ENCODE results near the gene MOXD1.

DNA sequence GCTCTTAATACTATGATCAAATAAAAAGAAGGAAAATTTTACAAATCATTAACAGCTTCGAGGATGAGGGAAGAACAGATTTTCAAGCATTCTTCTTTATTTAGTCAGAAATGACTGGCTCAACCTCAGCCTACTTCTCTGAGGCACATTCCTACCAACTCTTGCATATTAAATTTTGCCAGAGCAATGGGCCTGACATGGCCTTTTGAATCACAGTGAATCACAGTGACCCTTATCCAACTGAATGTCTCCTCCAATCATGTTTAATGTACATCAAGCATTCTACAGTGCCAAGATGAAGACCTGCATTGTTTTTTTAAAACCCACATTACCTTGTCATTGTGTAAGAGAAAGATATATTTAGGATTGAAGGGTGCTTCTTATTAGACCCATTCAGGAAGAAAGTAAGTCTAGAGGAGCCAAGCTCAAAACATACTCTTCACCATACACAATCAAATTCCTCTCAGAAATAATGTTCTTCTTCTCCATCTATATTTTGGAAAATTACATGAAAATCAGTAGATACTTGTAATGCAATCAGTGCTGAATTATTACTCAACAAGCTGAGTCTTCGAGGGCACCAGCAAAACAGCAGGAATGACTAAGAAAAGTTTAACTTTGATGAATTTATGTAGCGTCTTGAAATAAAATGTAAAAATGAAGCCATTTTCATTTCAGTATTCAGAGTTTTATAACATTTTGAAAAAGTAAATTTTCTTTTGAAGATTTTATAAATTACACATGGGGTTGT is 44.1 kb upstream of the MOXD1 start:
- TF ChIP-seq CTCF (IDR thresholded peaks at IDR 0.05) (no peak), POLR2A (IDR thresholded peaks at IDR 0.05) (no peak), POLR2AphosphoS5 (IDR thresholded peaks at IDR 0.05) (no peak), EP300 (IDR thresholded peaks at IDR 0.05) (no peak)

Measured in gastroesophageal sphincter (tissue), 3 donors.